ENCODE results near the gene TRMT61B. TPM values are rescaled to one million over a fixed set of nuclear protein-coding genes. Genes with fewer than 3 reads are reported as not detected.

TRMT61B gene
- total and polyA plus RNA-seq, 2 of the 13 experiments (the other 11 are each of a cell fraction or from before 2014, with no cell fraction given): 19.7 to 23.5 TPM

DNA sequence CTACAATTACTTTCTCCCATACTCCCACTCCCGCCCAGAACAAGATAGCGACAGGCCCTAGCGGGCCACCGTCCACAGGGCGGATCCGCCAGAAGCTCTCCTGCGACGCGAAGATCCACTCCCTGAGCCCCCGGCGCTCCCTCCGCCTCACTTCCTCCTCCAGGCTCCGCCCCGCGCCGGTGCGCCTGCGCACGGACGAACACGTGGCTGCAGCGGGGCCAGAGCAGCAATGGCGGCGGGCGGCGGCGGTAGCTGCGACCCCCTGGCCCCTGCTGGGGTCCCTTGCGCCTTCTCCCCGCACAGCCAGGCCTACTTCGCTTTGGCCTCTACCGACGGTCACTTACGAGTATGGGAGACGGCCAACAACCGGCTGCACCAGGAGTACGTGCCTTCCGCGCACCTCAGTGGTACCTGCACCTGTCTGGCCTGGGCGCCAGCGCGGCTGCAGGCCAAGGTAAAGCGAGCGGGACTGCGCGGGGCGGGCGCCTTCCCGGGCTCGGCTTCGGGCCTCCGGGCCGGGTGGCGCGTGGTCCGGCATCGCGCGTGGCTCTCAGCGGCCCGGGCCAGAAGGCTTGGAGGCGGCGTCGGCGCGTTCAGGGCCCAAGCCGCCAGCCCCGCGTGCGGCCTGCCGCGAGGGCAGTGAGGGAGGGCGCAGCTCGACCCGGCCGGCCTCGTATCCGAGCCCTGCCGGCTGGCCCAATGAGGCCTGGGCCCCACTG lies 24.5 kb upstream of the TRMT61B start, which contains the start of gene WDR43 (continued):
- TF ChIP-seq PRMT3 (CRISPR knock-in tag; IDR thresholded peaks at IDR 0.05; ENCODE audit: borderline replicate concordance, low read depth) (no peak; the same call in 1 of the 2 replicates), HNRNPK (IDR thresholded peaks at IDR 0.05; ENCODE audit: low read depth, low read length, poor library complexity, severe bottlenecking) (no peak), ZNF660 (CRISPR knock-in tag; IDR thresholded peaks at IDR 0.05; ENCODE audit: borderline replicate concordance, low read depth) (0 out of 2 replicates have a peak, but pooled peaks have one; percentile 9), ELF1 (CRISPR knock-in tag; IDR thresholded peaks at IDR 0.05) (peak; percentile 95), GTF2F1 (IDR thresholded peaks at IDR 0.05; ENCODE audit: low read length) (no peak), HDAC2 (CRISPR knock-in tag; IDR thresholded peaks at IDR 0.05) (peak; percentile 87), GFI1 (CRISPR knock-in tag; IDR thresholded peaks at IDR 0.05; ENCODE audit: borderline replicate concordance) (no peak), HOXA5 (CRISPR knock-in tag; IDR thresholded peaks at IDR 0.05) (no peak; the same call in none of the 2 replicates), GTF3A (CRISPR knock-in tag; conservative IDR thresholded peaks at IDR 0.05) (peak; percentile 98; the same call in 1 of the 2 replicates), KLF9 (CRISPR knock-in tag; IDR thresholded peaks at IDR 0.05; ENCODE audit: low read depth) (no peak), TMF1 (CRISPR knock-in tag; IDR thresholded peaks at IDR 0.05; ENCODE audit: low read depth) (peak; percentile 85; the same call in 1 of the 2 replicates), ZBTB3 (CRISPR knock-in tag; IDR thresholded peaks at IDR 0.05; ENCODE audit: borderline replicate concordance, low read depth) (peak; percentile 90; the same call in 1 of the 2 replicates), ZNF607 (CRISPR knock-in tag; IDR thresholded peaks at IDR 0.05; ENCODE audit: borderline replicate concordance) (peak; percentile 82; the same call in 1 of the 2 replicates), ZSCAN12 (CRISPR knock-in tag; IDR thresholded peaks at IDR 0.05) (no peak)
- TF ChIP-seq, protein P1, sequence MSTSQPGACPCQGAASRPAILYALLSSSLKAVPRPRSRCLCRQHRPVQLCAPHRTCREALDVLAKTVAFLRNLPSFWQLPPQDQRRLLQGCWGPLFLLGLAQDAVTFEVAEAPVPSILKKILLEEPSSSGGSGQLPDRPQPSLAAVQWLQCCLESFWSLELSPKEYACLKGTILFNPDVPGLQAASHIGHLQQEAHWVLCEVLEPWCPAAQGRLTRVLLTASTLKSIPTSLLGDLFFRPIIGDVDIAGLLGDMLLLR (CRISPR knock-in tag; IDR thresholded peaks at IDR 0.05): peak; percentile 96; the same call in 1 of the 2 replicates
- TF ChIP-seq, protein P2, sequence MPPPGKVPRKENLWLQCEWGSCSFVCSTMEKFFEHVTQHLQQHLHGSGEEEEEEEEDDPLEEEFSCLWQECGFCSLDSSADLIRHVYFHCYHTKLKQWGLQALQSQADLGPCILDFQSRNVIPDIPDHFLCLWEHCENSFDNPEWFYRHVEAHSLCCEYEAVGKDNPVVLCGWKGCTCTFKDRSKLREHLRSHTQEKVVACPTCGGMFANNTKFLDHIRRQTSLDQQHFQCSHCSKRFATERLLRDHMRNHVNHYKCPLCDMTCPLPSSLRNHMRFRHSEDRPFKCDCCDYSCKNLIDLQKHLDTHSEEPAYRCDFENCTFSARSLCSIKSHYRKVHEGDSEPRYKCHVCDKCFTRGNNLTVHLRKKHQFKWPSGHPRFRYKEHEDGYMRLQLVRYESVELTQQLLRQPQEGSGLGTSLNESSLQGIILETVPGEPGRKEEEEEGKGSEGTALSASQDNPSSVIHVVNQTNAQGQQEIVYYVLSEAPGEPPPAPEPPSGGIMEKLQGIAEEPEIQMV (CRISPR knock-in tag; IDR thresholded peaks at IDR 0.05; ENCODE audit: low read depth): no peak; the same call in none of the 2 replicates
- TF ChIP-seq, protein P3, sequence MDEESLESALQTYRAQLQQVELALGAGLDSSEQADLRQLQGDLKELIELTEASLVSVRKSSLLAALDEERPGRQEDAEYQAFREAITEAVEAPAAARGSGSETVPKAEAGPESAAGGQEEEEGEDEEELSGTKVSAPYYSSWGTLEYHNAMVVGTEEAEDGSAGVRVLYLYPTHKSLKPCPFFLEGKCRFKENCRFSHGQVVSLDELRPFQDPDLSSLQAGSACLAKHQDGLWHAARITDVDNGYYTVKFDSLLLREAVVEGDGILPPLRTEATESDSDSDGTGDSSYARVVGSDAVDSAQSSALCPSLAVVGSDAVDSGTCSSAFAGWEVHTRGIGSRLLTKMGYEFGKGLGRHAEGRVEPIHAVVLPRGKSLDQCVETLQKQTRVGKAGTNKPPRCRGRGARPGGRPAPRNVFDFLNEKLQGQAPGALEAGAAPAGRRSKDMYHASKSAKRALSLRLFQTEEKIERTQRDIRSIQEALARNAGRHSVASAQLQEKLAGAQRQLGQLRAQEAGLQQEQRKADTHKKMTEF (CRISPR knock-in tag; IDR thresholded peaks at IDR 0.05): peak; percentile 88
- TF ChIP-seq, protein P4, sequence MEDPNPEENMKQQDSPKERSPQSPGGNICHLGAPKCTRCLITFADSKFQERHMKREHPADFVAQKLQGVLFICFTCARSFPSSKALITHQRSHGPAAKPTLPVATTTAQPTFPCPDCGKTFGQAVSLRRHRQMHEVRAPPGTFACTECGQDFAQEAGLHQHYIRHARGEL (CRISPR knock-in tag; IDR thresholded peaks at IDR 0.05): no peak
- TF ChIP-seq, protein P5, sequence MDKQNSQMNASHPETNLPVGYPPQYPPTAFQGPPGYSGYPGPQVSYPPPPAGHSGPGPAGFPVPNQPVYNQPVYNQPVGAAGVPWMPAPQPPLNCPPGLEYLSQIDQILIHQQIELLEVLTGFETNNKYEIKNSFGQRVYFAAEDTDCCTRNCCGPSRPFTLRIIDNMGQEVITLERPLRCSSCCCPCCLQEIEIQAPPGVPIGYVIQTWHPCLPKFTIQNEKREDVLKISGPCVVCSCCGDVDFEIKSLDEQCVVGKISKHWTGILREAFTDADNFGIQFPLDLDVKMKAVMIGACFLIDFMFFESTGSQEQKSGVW (CRISPR knock-in tag; IDR thresholded peaks at IDR 0.05; ENCODE audit: borderline replicate concordance): no peak
- TF ChIP-seq, protein P6, sequence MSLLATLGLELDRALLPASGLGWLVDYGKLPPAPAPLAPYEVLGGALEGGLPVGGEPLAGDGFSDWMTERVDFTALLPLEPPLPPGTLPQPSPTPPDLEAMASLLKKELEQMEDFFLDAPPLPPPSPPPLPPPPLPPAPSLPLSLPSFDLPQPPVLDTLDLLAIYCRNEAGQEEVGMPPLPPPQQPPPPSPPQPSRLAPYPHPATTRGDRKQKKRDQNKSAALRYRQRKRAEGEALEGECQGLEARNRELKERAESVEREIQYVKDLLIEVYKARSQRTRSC (CRISPR knock-in tag; IDR thresholded peaks at IDR 0.05; ENCODE audit: low read depth): 0 out of 2 replicates have a peak, but pooled peaks have one; percentile 16
- TF ChIP-seq, protein P7, sequence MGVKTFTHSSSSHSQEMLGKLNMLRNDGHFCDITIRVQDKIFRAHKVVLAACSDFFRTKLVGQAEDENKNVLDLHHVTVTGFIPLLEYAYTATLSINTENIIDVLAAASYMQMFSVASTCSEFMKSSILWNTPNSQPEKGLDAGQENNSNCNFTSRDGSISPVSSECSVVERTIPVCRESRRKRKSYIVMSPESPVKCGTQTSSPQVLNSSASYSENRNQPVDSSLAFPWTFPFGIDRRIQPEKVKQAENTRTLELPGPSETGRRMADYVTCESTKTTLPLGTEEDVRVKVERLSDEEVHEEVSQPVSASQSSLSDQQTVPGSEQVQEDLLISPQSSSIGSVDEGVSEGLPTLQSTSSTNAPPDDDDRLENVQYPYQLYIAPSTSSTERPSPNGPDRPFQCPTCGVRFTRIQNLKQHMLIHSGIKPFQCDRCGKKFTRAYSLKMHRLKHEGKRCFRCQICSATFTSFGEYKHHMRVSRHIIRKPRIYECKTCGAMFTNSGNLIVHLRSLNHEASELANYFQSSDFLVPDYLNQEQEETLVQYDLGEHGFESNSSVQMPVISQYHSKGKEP (CRISPR knock-in tag; IDR thresholded peaks at IDR 0.05): 0 out of 2 replicates have a peak, but pooled peaks have one; percentile 44
